Measurements from ENCODE around the gene ZSCAN2.

GRCh38 chr15:84604826-84605553, 4.2 kb downstream of the ZSCAN2 start:
- TF ChIP-seq FOXA1 (IDR thresholded peaks at IDR 0.05) (no peak), SP1 (IDR thresholded peaks at IDR 0.05) (no peak), FOXM1 (IDR thresholded peaks at IDR 0.05; ENCODE audit: borderline replicate concordance) (no peak), PKNOX1 (IDR thresholded peaks at IDR 0.05) (no peak), L3MBTL2 (conservative IDR thresholded peaks at IDR 0.05) (no peak), ARNT (IDR thresholded peaks at IDR 0.05) (no peak), FOXK2 (IDR thresholded peaks at IDR 0.05) (no peak), NFRKB (IDR thresholded peaks at IDR 0.05) (no peak), ELF4 (IDR thresholded peaks at IDR 0.05) (no peak), TARDBP (IDR thresholded peaks at IDR 0.05) (no peak), CTBP1 (IDR thresholded peaks at IDR 0.05; ENCODE audit: borderline replicate concordance) (no peak), ZNF384 (IDR thresholded peaks at IDR 0.05) (no peak), LEF1 (IDR thresholded peaks at IDR 0.05; ENCODE audit: borderline replicate concordance) (no peak), SUZ12 (IDR thresholded peaks at IDR 0.05) (no peak)
